ENCODE results near the gene KSR1. TPM values are rescaled to one million over a fixed set of nuclear protein-coding genes. Genes with fewer than 3 reads are reported as not detected.
A peak's percentile ranks its signal among the peaks of the same experiment; 100 is the strongest.
"Not testable (repeated sequence)": the region's sequence is repeated elsewhere in the genome, so short reads cannot be mapped to it uniquely, and the experiment has no call there.

KSR1 gene
- total RNA-seq, 1 experiment from 2014 or later = 19.1 TPM

- TF ChIP-seq CTCF (conservative IDR thresholded peaks at IDR 0.05) (no peak), EZH2 (IDR thresholded peaks at IDR 0.05; ENCODE audit: low read depth) (no peak)
- no peaks in the 10 kb centered on the region for H3K79me2 ChIP-seq (ENCODE audit: low read depth)
- no peaks in the 10 kb centered on the region for H3K4me1 ChIP-seq (replicated peaks; ENCODE audit: insufficient read depth)
- H3F3A ChIP-seq (ENCODE audit: insufficient read depth, low read depth) = peaks cover 3% of the 10 kb centered on the region; the same call in 1 of the 2 replicates
- H3K9me2 ChIP-seq (ENCODE audit: insufficient read depth) = no peaks in the 10 kb centered on the region
- H3K27me3 ChIP-seq (ENCODE audit: insufficient read depth, low read depth) = no peaks in the 10 kb centered on the region
- ChIA-PET CTCF (no interaction called here), POLR2A (ENCODE audit: unreplicated experiment) (no interaction called here)
- H3K4me2 ChIP-seq = no peak overlapping the region
- no peak for DNase-seq
- intact Hi-C loops (cut with micrococcal nuclease; ENCODE audit: unreplicated experiment) = no loop called here
- no peak overlapping the region for H3K4me3 ChIP-seq
- BruUV-seq (replicated peaks) = no TSS peak
- H2AFZ ChIP-seq = no peak overlapping the region
- H4K20me1 ChIP-seq (ENCODE audit: insufficient read depth) = no peaks in the 10 kb centered on the region
- no peaks in the 10 kb centered on the region for H3K36me3 ChIP-seq (ENCODE audit: low read depth)
- H3K9me3 ChIP-seq (ENCODE audit: insufficient read depth, low read depth) = no peaks in the 10 kb centered on the region
- no peak overlapping the region for H3K27ac ChIP-seq
Measured at GRCh38 chr17:27627514-27627913, 171.3 kb downstream of the KSR1 start.

- H3K27ac ChIP-seq = no peak overlapping the region
- no peak for DNase-seq
- H3K4me2 ChIP-seq = no peak overlapping the region
- no peaks in the 10 kb centered on the region for H3K4me1 ChIP-seq (replicated peaks; ENCODE audit: insufficient read depth)
- no peaks in the 10 kb centered on the region for H3K27me3 ChIP-seq (ENCODE audit: insufficient read depth, low read depth)
- H3K79me2 ChIP-seq (ENCODE audit: low read depth) = no peaks in the 10 kb centered on the region
- H3K4me3 ChIP-seq = no peak overlapping the region
- ChIA-PET CTCF (no interaction called here), POLR2A (ENCODE audit: unreplicated experiment) (no interaction called here)
- no peaks in the 10 kb centered on the region for H4K20me1 ChIP-seq (ENCODE audit: insufficient read depth)
- H3K36me3 ChIP-seq (ENCODE audit: low read depth) = no peaks in the 10 kb centered on the region
- H2AFZ ChIP-seq = no peak overlapping the region
- BruUV-seq (replicated peaks) = no TSS peak
- H3F3A ChIP-seq (ENCODE audit: insufficient read depth, low read depth) = peaks cover 3% of the 10 kb centered on the region; the same call in 1 of the 2 replicates
- TF ChIP-seq EZH2 (IDR thresholded peaks at IDR 0.05; ENCODE audit: low read depth) = no peak
- H3K9me2 ChIP-seq (ENCODE audit: insufficient read depth) = no peaks in the 10 kb centered on the region
- intact Hi-C loops (cut with micrococcal nuclease; ENCODE audit: unreplicated experiment) = no loop called here
- no peaks in the 10 kb centered on the region for H3K9me3 ChIP-seq (ENCODE audit: insufficient read depth, low read depth)
Measured at GRCh38 chr17:27628376-27628775, 172.1 kb downstream of the KSR1 start.

GRCh38 chr17:27629260-27629659, 173.0 kb downstream of the KSR1 start:
- DNase-seq; BruUV-seq (replicated peaks); H3K9me3 ChIP-seq (ENCODE audit: insufficient read depth, low read depth); H4K20me1 ChIP-seq (ENCODE audit: insufficient read depth); intact Hi-C loops (cut with micrococcal nuclease; ENCODE audit: unreplicated experiment); H3K27ac ChIP-seq; H2AFZ ChIP-seq; H3F3A ChIP-seq (ENCODE audit: insufficient read depth, low read depth); H3K4me1 ChIP-seq (replicated peaks; ENCODE audit: insufficient read depth); H3K36me3 ChIP-seq (ENCODE audit: low read depth); H3K9me2 ChIP-seq (ENCODE audit: insufficient read depth); H3K79me2 ChIP-seq (ENCODE audit: low read depth); H3K4me3 ChIP-seq; CTCF ChIA-PET; H3K27me3 ChIP-seq (ENCODE audit: insufficient read depth, low read depth); H3K4me2 ChIP-seq: not testable (repeated sequence)
- POLR2A ChIA-PET (ENCODE audit: unreplicated experiment) = interaction anchor here (0.5 kb wide), 1 partner anchor 40 kb away, joined by 3 read pairs; no protein-coding TSS in a partner anchor

- Histone ChIP-seq H3K9me2 (ENCODE audit: insufficient read depth) (no peaks in the 10 kb centered on the region), H3K9me3 (ENCODE audit: insufficient read depth, low read depth) (no peaks in the 10 kb centered on the region), H3K36me3 (ENCODE audit: low read depth) (no peaks in the 10 kb centered on the region), H3K4me1 (replicated peaks; ENCODE audit: insufficient read depth) (no peaks in the 10 kb centered on the region), H3K79me2 (ENCODE audit: low read depth) (no peaks in the 10 kb centered on the region), H2AFZ (no peak within 1 kb of the TSS), H3K4me3 (no peak within 1 kb of the TSS), H3K27ac (no peak within 1 kb of the TSS), H4K20me1 (ENCODE audit: insufficient read depth) (no peaks in the 10 kb centered on the region), H3F3A (ENCODE audit: insufficient read depth, low read depth) (peaks cover 3% of the 10 kb centered on the region; the same call in 1 of the 2 replicates), H3K4me2 (no peak within 1 kb of the TSS), H3K27me3 (ENCODE audit: insufficient read depth, low read depth) (no peaks in the 10 kb centered on the region)
- intact Hi-C loops (cut with micrococcal nuclease; ENCODE audit: unreplicated experiment) = no loop called here
- ChIA-PET POLR2A (ENCODE audit: unreplicated experiment) (no interaction called here), CTCF (no interaction called here)
- DNase-seq = peak; percentile 62 to 66
- no TSS peak for BruUV-seq (replicated peaks)
- TF ChIP-seq CTCF (conservative IDR thresholded peaks at IDR 0.05) (no peak), EZH2 (IDR thresholded peaks at IDR 0.05; ENCODE audit: low read depth) (no peak)
Measured at GRCh38 chr17:27630607-27631410, 174.6 kb downstream of the KSR1 start, which contains the start of gene LGALS9. Gene LGALS9, plus strand, starts transcription at chr17:27631188. Its CDS starts 78 bp downstream, at chr17:27631266.
